IMR-90 (cell line): ENCODE measurements around the gene MTA3. TPM values are rescaled to one million over a fixed set of nuclear protein-coding genes. Genes with fewer than 3 reads are reported as not detected.

ENCODE experiments used
- ATAC-seq: fragments of 200-7000 bp; cut with Tn5 transposase; 2 replicates; pipeline ENCODE4 v1.9.1; 2020; ENCODE audit warnings: low read depth, mild to moderate bottlenecking, moderate library complexity
- BruUV-seq: library from RNA; stranded (reverse); fragments of 400-500 nt; replicated peaks from 2 replicates; lab custom pipeline; 2021; lab: Mats Ljungman, UMichigan
- CTCF ChIA-PET: fragments of 300-600 bp; formaldehyde crosslinking; extraction: SDS; loops from one replicate; lab custom pipeline; 2021; ENCODE audit warnings: antibody characterized with exemption; lab: Yijun Ruan, JAX
- POLR2A ChIA-PET: fragments of 300-600 bp; sonication (Branson Sonifier 250); formaldehyde crosslinking; loops from one replicate; lab custom pipeline; 2022; ENCODE audit warnings: antibody characterized with exemption; ENCODE audit not compliant: unreplicated experiment; lab: Charles Lee
- DNase-seq: peaks from one replicate; pipeline ENCODE4 v3.0.0; 2013
- H2AFZ ChIP-seq: replicated peaks from 2 replicates; pipeline ENCODE3; 2013; ENCODE audit warnings: low read length, mild to moderate bottlenecking; ENCODE audit not compliant: poor library complexity
- H2AK5ac ChIP-seq: 2 replicates; pipeline ENCODE4 v1.6.1; 2013; ENCODE audit warnings: low read depth, low read length, inconsistent platforms
- H2AK9ac ChIP-seq: replicated peaks from 2 replicates; pipeline ENCODE3; 2013; ENCODE audit warnings: mild to moderate bottlenecking, low read depth, low read length, moderate library complexity; ENCODE audit not compliant: poor library complexity
- H2BK120ac ChIP-seq: 2 replicates; pipeline ENCODE4 v1.6.1; 2013; ENCODE audit warnings: low read depth, low read length, inconsistent platforms
- H2BK15ac ChIP-seq: 3 replicates; pipeline ENCODE4 v1.6.1; 2013; ENCODE audit warnings: low read depth, low read length, inconsistent platforms
- H2BK20ac ChIP-seq: 2 replicates; pipeline ENCODE4 v1.6.1; 2013; ENCODE audit warnings: low read depth, mild to moderate bottlenecking, inconsistent platforms, low read length, moderate library complexity
- H2BK5ac ChIP-seq: 2 replicates; pipeline ENCODE4 v1.6.1; 2013; ENCODE audit warnings: mild to moderate bottlenecking, low read depth, low read length, inconsistent platforms; ENCODE audit not compliant: poor library complexity, severe bottlenecking
- H3K14ac ChIP-seq: replicated peaks from 2 replicates; pipeline ENCODE4 v1.6.1; 2013; ENCODE audit warnings: low read depth, low read length, inconsistent platforms
- H3K18ac ChIP-seq: 2 replicates; pipeline ENCODE4 v1.6.1; 2013; ENCODE audit warnings: low read depth, low read length, control low read depth
- H3K23ac ChIP-seq: 2 replicates; pipeline ENCODE4 v1.6.1; 2013; ENCODE audit warnings: low read depth, low read length, inconsistent platforms
- H3K27ac ChIP-seq: 2 replicates; pipeline ENCODE4 v1.5.1; 2013; ENCODE audit warnings: mild to moderate bottlenecking, control low read depth, low read length; ENCODE audit not compliant: insufficient read depth
- H3K27me3 ChIP-seq: 2 replicates; pipeline ENCODE4 v1.6.1; 2013; ENCODE audit warnings: low read length; ENCODE audit not compliant: control insufficient read depth, insufficient read depth
- H3K36me3 ChIP-seq: 2 replicates; pipeline ENCODE4 v1.6.1; 2013; ENCODE audit warnings: low read length, mixed read lengths; ENCODE audit not compliant: control insufficient read depth, insufficient read depth
- H3K4ac ChIP-seq: 2 replicates; pipeline ENCODE4 v1.6.1; 2013; ENCODE audit warnings: low read depth, low read length, inconsistent platforms
- H3K4me1 ChIP-seq: 2 replicates; pipeline ENCODE4 v1.6.1; 2013; ENCODE audit warnings: low read length, mixed read lengths; ENCODE audit not compliant: control insufficient read depth, insufficient read depth
- H3K4me2 ChIP-seq: 2 replicates; pipeline ENCODE4 v1.6.1; 2013; ENCODE audit warnings: low read depth, mild to moderate bottlenecking, control low read depth, low read length, moderate library complexity
- H3K4me3 ChIP-seq: 2 replicates; pipeline ENCODE4 v1.5.1; 2013; ENCODE audit warnings: low read depth, mild to moderate bottlenecking, control low read depth, low read length, moderate library complexity; ENCODE audit not compliant: insufficient read depth
- H3K56ac ChIP-seq: 2 replicates; pipeline ENCODE4 v1.6.1; 2013; ENCODE audit warnings: low read length, inconsistent platforms; ENCODE audit not compliant: insufficient read depth; ENCODE audit errors: extremely low read depth
- H3K79me1 ChIP-seq, 2 experiments: 2 replicates each; pipeline ENCODE4 v1.6.1; 2013; ENCODE audit warnings: low read length in 2 of 2, inconsistent platforms in 1 of 2, low read depth in 1 of 2
- H3K9ac ChIP-seq: 2 replicates; pipeline ENCODE4 v1.6.1; 2013; ENCODE audit warnings: low read depth, low read length, control low read depth
- H3K9me1 ChIP-seq: 2 replicates; pipeline ENCODE4 v1.6.1; 2013; ENCODE audit warnings: low read length, inconsistent platforms; ENCODE audit not compliant: insufficient read depth
- H3K9me3 ChIP-seq: 2 replicates; pipeline ENCODE4 v1.6.1; 2013; ENCODE audit warnings: low read length; ENCODE audit not compliant: control insufficient read depth, insufficient read depth
- H4K20me1 ChIP-seq: 2 replicates; pipeline ENCODE4 v1.6.1; 2013; ENCODE audit warnings: low read length, inconsistent platforms; ENCODE audit not compliant: insufficient read depth
- H4K5ac ChIP-seq: 2 replicates; pipeline ENCODE4 v1.6.1; 2013; ENCODE audit warnings: mild to moderate bottlenecking, low read depth, low read length, control low read depth
- H4K8ac ChIP-seq, 2 experiments: 2 replicates each; pipeline ENCODE4 v1.6.1; 2013; ENCODE audit warnings: low read depth in 2 of 2, low read length in 2 of 2, control low read depth in 1 of 2, inconsistent platforms in 1 of 2
- H4K91ac ChIP-seq: 2 replicates; pipeline ENCODE4 v1.6.1; 2013; ENCODE audit warnings: low read depth, low read length, inconsistent platforms; ENCODE audit not compliant: insufficient read depth
- CHD1 ChIP-seq: IDR thresholded peaks from 2 replicates; pipeline ENCODE4 v1.6.1; 2012; ENCODE audit warnings: low read depth, low read length, improper control_type of control experiment
- FOS ChIP-seq: fragments of 150-350 bp; IDR thresholded peaks from 2 replicates; pipeline ENCODE4 v1.6.1; 2016; ENCODE audit warnings: low read depth, low read length
- MAFK ChIP-seq: IDR thresholded peaks from 2 replicates; pipeline ENCODE4 v1.6.1; 2012; ENCODE audit warnings: low read depth, low read length, improper control_type of control experiment
- MAZ ChIP-seq: IDR thresholded peaks from 2 replicates; pipeline ENCODE4 v1.6.1; 2012; ENCODE audit warnings: low read depth, mild to moderate bottlenecking, low read length, improper control_type of control experiment, moderate library complexity, borderline replicate concordance
- MXI1 ChIP-seq: IDR thresholded peaks from 2 replicates; pipeline ENCODE4 v1.6.1; 2012; ENCODE audit warnings: low read depth, mild to moderate bottlenecking, low read length, moderate library complexity, borderline replicate concordance
- NFE2L2 ChIP-seq: fragments of 150-350 bp; IDR thresholded peaks from 2 replicates; pipeline ENCODE4 v1.6.1; 2016; ENCODE audit warnings: low read depth, mild to moderate bottlenecking, low read length
- POLR2A ChIP-seq: IDR thresholded peaks from 2 replicates; pipeline ENCODE4 v1.6.1; 2012; ENCODE audit warnings: mild to moderate bottlenecking, low read depth, low read length
- RAD21 ChIP-seq: IDR thresholded peaks from 2 replicates; pipeline ENCODE4 v1.6.1; 2012; ENCODE audit warnings: low read length, improper control_type of control experiment
- RCOR1 ChIP-seq: IDR thresholded peaks from 2 replicates; pipeline ENCODE4 v1.6.1; 2012; ENCODE audit warnings: mild to moderate bottlenecking, low read length, improper control_type of control experiment; ENCODE audit not compliant: insufficient replicate concordance
- RFX5 ChIP-seq: IDR thresholded peaks from 2 replicates; pipeline ENCODE4 v1.8.0; 2012; ENCODE audit warnings: low read depth, mild to moderate bottlenecking, low read length, moderate library complexity
- SMC3 ChIP-seq: fragments of 150-350 bp; IDR thresholded peaks from 2 replicates; pipeline ENCODE4 v1.6.1; 2016; ENCODE audit warnings: low read depth, mild to moderate bottlenecking, antibody characterized with exemption, low read length, moderate library complexity
- WGBS, 2 experiments: methylation state at CpG; one replicate each; pipeline versions ENCODE4 v1.1.5 to v1.1.7; 2013; ENCODE audit warnings: missing lambda C conversion rate in 2 of 2; ENCODE audit not compliant: insufficient read length in 1 of 2; ENCODE audit errors: extremely low coverage in 2 of 2; 5-methylcytosine and 5-hydroxymethylcytosine counted together
- dilution Hi-C: fragments of 300-500 bp; cut with HindIII; formaldehyde crosslinking; loops from one replicate; pipeline ENCODE4 v1.14.3; 2018; ENCODE audit warnings: low sequenced_read_pairs; ENCODE audit not compliant: unreplicated experiment
- in situ Hi-C: fragments of 300-500 bp; cut with MboI; formaldehyde crosslinking; loops from 3 replicates; pipeline ENCODE4 v1.14.3; 2019; ENCODE audit warnings: low sequenced_read_pairs, inconsistent platforms, mixed read lengths
- intact Hi-C: fragments of 100-400 bp; cut with micrococcal nuclease; formaldehyde crosslinking; loops from 2 replicates; pipeline ENCODE4 v1.10.0; 2022
- polyA plus RNA-seq, 3 experiments: library from polyadenylated mRNA; depleted of rRNA; stranded (reverse); fragments of >200 nt; gene quantifications; 2 replicates each; pipeline ENCODE4 v1.2.3, GENCODE V29; 2012; ENCODE audit warnings: low replicate concordance in 1 of 3
- total RNA-seq: library from RNA; depleted of rRNA; stranded (reverse); fragments of >200 nt; gene quantifications from 2 replicates; pipeline ENCODE4 v1.2.3, GENCODE V29; 2012
- TF ChIP-seq, protein P1 (sequence below): fragments of 150-350 bp; IDR thresholded peaks from 2 replicates; pipeline ENCODE4 v1.6.1; 2016; ENCODE audit warnings: low read depth, mild to moderate bottlenecking, low read length, moderate library complexity, borderline replicate concordance
- TF ChIP-seq, protein P2 (sequence below): conservative IDR thresholded peaks from 2 replicates; pipeline ENCODE4 v1.5.1; 2012; ENCODE audit warnings: mild to moderate bottlenecking, low read depth, low read length, improper control_type of control experiment

Gene MTA3
- total and polyA plus RNA-seq, 2 of the 4 experiments (the other 2 are of a cell fraction): 31.9 to 34.3 TPM

DNA sequence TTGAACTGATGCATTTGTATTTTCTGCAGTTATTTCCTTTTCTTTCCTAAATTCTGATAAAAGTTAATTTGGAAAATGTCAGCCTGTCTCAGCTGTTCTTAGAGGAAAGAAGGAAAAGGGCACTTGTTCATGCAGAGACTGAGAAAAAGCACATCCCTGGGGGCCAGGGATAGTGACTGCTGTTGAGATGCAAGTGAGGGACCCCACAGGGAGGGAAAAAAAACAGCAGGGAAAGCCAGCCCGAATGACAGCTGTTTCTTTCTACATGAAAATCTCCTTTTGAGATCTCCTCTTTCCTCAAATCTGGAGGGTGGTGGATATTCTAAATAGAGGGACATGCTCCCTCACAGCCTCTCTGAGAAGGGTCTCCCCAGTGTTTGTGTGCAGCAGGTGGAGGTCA, 14.0 kb upstream of the MTA3 start:
- intact Hi-C loops: no loop called here

More for the DNA sequence above, 14.0 kb upstream of the MTA3 start:
- no TSS peak for BruUV-seq
- no peak for DNase-seq
- Histone ChIP-seq H3K4me3 (no peak overlapping the region), H3K56ac (no peak overlapping the region), H2AK9ac (no peak overlapping the region), H4K5ac (no peak overlapping the region), H2BK120ac (no peak overlapping the region), H3K18ac (no peak overlapping the region), H3K4me2 (no peak overlapping the region), H3K9me1 (no peaks in the 10 kb centered on the region), H4K20me1 (no peaks in the 10 kb centered on the region), H3K27me3 (peaks cover 2% of the 10 kb centered on the region; the same call in 1 of the 2 replicates), H2BK5ac (no peak overlapping the region), H3K4me1 (no peaks in the 10 kb centered on the region; the same call in 1 of the 2 replicates), H3K9ac (no peak overlapping the region), H3K4ac (no peak overlapping the region), H3K79me1 (no peaks in the 10 kb centered on the region), H3K27ac (no peak overlapping the region), H3K23ac (no peak overlapping the region), H2AFZ (no peak overlapping the region), H3K9me3 (no peaks in the 10 kb centered on the region), H2AK5ac (no peak overlapping the region), H3K14ac (no peak overlapping the region), H4K8ac (no peak overlapping the region), H3K36me3 (no peaks in the 10 kb centered on the region), H2BK20ac (no peak overlapping the region), H4K91ac (no peak overlapping the region), H2BK15ac (no peak overlapping the region)
- POLR2A ChIA-PET: no interaction called here
- TF ChIP-seq RFX5 (no peak), RAD21 (no peak), RCOR1 (no peak), POLR2A (no peak), MXI1 (no peak), NFE2L2 (no peak), FOS (no peak), CHD1 (no peak), MAFK (no peak), SMC3 (no peak), MAZ (no peak)
- TF ChIP-seq, protein P1, sequence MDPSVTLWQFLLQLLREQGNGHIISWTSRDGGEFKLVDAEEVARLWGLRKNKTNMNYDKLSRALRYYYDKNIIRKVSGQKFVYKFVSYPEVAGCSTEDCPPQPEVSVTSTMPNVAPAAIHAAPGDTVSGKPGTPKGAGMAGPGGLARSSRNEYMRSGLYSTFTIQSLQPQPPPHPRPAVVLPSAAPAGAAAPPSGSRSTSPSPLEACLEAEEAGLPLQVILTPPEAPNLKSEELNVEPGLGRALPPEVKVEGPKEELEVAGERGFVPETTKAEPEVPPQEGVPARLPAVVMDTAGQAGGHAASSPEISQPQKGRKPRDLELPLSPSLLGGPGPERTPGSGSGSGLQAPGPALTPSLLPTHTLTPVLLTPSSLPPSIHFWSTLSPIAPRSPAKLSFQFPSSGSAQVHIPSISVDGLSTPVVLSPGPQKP: no peak
- TF ChIP-seq, protein P2, sequence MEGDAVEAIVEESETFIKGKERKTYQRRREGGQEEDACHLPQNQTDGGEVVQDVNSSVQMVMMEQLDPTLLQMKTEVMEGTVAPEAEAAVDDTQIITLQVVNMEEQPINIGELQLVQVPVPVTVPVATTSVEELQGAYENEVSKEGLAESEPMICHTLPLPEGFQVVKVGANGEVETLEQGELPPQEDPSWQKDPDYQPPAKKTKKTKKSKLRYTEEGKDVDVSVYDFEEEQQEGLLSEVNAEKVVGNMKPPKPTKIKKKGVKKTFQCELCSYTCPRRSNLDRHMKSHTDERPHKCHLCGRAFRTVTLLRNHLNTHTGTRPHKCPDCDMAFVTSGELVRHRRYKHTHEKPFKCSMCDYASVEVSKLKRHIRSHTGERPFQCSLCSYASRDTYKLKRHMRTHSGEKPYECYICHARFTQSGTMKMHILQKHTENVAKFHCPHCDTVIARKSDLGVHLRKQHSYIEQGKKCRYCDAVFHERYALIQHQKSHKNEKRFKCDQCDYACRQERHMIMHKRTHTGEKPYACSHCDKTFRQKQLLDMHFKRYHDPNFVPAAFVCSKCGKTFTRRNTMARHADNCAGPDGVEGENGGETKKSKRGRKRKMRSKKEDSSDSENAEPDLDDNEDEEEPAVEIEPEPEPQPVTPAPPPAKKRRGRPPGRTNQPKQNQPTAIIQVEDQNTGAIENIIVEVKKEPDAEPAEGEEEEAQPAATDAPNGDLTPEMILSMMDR: no peak
- in situ Hi-C loops: no loop called here
- WGBS, 2 experiments: no CpG with 5 or more reads among the region's 1 CpG
- dilution Hi-C loops: no loop called here
- ATAC-seq: no peak
- CTCF ChIA-PET: no interaction called here
